ENCODE measurements around the gene TRAPPC6A.

TRAPPC6A gene

DNA sequence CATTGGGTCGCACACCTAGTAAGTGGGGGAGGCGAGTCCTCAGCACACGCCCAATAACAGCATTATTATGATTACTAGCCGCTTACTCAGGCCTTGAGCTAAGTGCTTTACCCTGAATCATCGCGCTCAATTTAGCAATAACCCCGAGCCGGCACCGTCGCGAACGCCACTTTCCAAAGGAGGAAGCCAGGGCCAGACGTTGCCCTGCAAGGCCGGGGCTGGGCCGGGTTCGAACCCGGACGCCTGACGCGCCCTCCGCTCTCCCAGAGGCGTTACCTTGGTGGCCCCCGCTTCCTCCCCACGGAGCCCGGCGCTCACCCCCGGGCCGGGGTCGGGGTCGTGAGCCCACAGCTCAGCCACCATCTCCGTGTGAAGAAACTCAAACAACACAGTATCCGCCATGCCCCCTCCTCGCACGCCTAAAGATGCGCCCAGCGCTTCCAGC lies at the start of gene TRAPPC6A:
Gene TRAPPC6A, minus strand, starts transcription at position 421 of the 445 bp plus-strand sequence. Its CDS starts 19 bp downstream, at position 402.
- DNase-seq (ENCODE audit: low spot score), result peak; percentile 30

GRCh38 chr19:45224645-45225044 lies 46.6 kb upstream of the TRAPPC6A start:
- no peak for DNase-seq (ENCODE audit: low spot score)

GRCh38 chr19:45223879-45224278 lies 45.8 kb upstream of the TRAPPC6A start:
- no peak for DNase-seq (ENCODE audit: low spot score)

- no peak for DNase-seq (ENCODE audit: low spot score)
Measured at GRCh38 chr19:45222724-45223123, 44.7 kb upstream of the TRAPPC6A start.

- no peak for DNase-seq (ENCODE audit: low spot score)
Measured at GRCh38 chr19:45218911-45219743, 41.1 kb upstream of the TRAPPC6A start.

GRCh38 chr19:45218426-45218825 lies 40.4 kb upstream of the TRAPPC6A start:
- DNase-seq (ENCODE audit: low spot score), result no peak

- no peak for DNase-seq (ENCODE audit: low spot score)
Measured at GRCh38 chr19:45217957-45218334, 39.9 kb upstream of the TRAPPC6A start.

DNA sequence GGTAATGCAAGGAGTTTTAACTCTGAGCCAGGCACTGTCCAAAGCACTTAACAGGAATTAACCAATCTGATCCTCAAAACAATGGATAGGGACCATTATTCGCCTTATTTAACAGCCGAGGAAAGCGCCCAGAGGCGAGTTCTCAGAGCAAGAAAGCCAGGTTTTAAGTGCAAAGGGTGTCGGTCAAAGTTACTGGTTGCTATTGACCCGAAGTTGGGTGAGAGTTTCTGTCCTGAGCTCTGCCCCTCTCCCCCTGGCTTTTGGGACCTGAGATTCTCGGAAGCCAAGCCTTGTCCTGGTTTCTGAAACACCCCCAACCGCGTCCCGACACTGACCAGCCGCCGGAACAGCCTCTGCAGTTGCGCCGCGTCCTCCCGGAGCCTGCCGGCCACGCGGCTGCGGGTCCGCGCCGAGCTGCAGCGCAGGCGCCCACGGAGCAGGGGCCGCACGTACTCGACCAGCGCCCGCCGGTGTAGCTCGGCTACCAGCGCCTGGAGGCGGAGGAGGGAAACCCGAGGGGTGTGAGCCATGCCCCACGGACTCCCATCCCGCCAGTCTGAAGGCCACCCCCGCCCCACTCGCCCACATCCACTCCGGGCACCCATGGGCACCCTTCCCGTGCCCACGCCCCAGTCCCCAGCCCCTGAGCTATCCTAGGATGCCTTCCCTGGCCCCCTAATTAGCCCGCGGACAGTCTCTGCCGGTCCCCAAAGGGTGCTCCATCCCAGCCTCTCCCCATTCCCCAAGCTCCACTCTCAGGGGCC lies 39.3 kb upstream of the TRAPPC6A start:
- DNase-seq (ENCODE audit: low spot score), result no peak

DNA sequence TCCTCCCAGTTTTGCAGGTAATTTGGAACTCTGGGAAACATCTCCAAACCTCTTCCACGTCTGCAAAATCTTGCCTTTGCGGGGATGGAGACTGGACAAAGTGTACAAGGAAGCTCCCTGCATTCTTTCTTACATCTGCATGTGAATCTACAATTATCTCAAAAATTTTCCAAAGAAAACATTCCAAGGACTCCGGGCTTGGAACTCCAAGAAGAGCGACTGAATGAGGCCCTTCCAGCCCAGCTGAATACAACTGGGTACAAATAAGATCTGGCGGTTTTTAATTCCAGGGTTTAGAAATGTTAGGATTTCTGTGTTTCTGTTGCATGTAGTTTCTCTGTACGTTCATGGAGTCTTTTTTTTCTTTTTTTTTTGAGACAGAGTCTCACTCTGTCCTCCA lies 38.6 kb upstream of the TRAPPC6A start:
- DNase-seq (ENCODE audit: low spot score), result no peak

DNA sequence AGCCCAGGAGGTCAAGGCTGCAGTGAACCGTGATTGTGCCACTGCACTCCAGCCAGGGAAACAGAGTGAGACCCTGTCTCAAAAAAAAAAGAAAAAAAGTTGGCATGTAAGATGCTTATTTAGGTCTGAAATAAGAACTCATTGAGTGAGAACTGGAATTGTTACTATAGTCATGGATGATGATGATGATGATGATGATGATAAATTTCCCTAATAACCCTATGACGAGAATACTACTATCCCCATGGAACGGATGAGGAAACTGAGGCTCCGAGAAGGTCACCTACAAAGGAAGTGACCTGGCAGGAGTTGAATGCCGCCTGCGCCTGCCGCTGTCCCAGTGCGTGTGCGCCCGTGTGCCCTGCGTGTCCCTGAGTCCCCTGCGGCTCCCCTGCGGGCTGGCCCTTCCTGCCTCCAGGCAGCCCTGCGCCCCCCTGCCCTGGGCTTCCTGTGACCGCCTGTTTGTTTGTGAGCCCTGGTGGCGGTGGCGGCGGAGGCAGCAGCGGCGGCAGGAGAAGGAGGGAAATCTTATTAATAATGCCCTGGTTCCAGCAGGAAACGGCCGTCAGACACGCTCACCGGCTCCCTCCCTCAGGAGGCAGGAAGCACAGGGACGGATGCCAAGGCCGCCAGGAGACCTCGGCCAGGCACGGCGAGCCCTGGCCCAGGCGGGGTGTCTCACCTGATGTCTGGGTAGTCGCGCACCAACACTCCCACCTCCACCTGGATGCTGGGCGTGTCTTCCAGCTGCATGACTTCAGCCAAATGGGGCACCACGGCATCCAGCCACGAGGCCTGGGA lies 37.6 kb upstream of the TRAPPC6A start:
- no peak for DNase-seq (ENCODE audit: low spot score)

DNA sequence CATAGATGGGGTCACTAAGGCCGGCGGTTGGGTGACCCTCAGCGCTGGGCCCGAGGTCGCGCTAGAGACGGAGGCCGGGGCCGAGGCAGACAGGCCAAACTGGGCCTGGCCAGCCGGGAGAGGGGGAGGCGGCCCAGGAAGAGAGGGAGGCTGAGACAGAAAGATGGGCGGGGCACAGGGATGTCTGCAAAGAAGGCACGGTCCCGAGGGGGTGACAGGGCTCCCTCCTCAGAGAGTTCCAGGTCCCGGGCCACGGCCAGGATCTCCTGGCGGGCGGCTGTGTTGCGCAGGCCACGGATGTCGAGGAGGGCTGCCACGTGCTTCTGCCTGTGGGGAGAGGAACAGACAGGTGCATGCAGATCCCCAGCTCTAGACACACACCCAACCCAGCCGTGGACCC lies 35.0 kb upstream of the TRAPPC6A start:
- DNase-seq (ENCODE audit: low spot score), result no peak

GRCh38 chr19:45211751-45212381 lies 33.8 kb upstream of the TRAPPC6A start:
- no peak for DNase-seq (ENCODE audit: low spot score)

DNA sequence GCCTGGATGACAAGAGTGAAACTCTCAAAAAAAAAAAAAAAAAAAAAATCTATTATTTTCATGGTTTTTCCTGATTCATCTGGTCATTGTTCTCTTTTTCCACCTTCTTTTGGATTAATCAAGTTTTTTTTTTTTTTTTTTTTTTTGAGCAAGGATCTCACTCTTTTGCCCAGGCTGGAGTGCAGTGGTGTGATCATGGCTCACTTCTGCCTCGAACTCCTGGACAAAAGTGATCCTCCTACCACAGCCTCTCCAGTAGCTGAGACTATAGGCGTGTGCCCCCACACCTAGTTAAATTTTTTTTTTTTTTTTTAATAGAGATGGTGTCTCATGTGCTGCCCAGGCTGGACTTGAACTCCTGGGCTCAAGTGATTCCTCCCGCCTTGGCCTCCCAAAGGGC lies 28.3 kb upstream of the TRAPPC6A start:
- DNase-seq (ENCODE audit: low spot score), result no peak

DNA sequence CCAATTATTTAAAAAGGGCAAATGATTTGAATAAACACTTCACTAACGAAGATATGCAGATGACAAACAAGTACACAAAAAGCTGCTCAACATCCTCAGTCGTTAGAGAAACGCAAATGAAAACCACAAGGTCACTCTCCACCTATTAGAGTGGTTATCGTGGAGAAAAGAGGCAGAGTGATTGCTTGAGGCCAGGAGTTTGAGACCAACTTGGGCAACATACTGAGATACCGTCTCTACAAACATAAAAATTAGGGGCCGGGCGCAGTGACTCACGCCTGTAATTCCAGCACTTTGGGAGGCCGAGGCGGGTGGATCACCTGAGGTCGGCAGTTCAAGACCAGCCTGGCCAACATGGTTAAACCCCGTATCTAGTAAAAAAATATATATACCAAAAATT lies 27.8 kb upstream of the TRAPPC6A start:
- no peak for DNase-seq (ENCODE audit: low spot score)

DNA sequence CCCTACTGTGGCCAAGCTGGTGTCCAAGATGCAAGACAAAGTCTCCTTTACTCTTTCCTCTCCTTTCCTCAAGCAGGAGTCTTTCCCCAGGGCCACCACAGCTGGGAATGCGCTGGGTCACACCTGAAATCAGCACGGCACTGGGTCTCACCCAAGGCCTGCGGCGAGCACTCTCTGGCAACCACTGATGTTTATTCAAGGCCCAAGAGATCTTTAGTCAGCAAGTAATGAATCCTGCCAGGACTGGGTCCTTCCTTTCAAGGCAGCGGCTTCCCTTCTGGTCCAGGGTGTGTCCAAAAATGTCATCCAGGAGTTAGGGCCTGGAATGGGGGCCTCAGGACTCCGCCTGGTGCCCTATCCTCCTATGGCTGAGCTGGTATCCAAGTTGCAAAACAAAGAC lies 24.6 kb upstream of the TRAPPC6A start:
- no peak for DNase-seq (ENCODE audit: low spot score)

- DNase-seq (ENCODE audit: low spot score), result peak; percentile 46
Measured at GRCh38 chr19:45200568-45200967, 22.5 kb upstream of the TRAPPC6A start.

GRCh38 chr19:45195764-45196163 lies 17.7 kb upstream of the TRAPPC6A start:
- no peak for DNase-seq (ENCODE audit: low spot score)

- no peak for DNase-seq (ENCODE audit: low spot score)
Measured at GRCh38 chr19:45191375-45191774, 13.3 kb upstream of the TRAPPC6A start.

- DNase-seq (ENCODE audit: low spot score), result no peak
Measured at GRCh38 chr19:45189971-45190370, 11.9 kb upstream of the TRAPPC6A start.

DNA sequence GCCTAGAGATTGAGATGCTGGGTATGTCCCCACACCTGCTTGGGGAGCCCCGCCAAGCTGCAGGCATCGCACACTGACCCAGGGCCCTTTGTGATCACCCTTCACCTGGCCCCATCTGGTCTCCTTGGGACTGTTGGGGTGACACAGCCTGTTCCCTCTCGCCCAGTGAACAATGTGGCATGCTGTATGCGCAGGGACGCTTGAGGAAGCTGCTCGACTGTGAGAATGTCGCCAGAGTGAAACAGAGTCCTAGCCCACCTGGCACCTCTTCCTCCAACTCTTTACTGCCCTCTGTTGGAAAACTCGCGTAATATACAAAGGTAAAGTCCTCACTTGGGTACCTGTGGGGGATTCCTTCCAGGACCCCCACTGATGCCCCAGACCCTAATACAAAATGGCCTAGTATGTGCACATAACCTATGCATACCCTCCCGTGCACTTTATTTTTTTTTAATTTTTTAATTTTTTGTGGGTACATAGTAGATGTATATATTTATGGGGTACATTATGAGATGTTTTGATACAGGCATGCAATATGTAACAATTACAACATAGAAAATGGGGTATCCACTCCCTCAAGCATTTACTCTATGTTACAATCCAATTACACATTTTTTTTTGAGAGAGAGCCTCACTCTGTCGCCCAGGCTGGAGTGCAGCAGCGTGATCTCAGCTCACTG lies 9.5 kb upstream of the TRAPPC6A start:
- peak; percentile 66 for DNase-seq (ENCODE audit: low spot score)

All from cerebellar cortex (tissue), 1 donor.